Ammon's horn (tissue), 1 donor: Measurements from ENCODE around the gene LRP1B.

Source experiments
- DNase-seq: peaks from one replicate; pipeline ENCODE4 v3.0.0-alpha.2; 2016; ENCODE audit warnings: low spot score

Gene LRP1B

GRCh38 chr2:140246957-140247356 lies 1883.9 kb downstream of the LRP1B start:
- DNase-seq = no peak

- DNase-seq = no peak
Observed at GRCh38 chr2:140246058-140246457, 1884.8 kb downstream of the LRP1B start.

GRCh38 chr2:140242889-140243288 lies 1887.9 kb downstream of the LRP1B start:
- DNase-seq = no peak

- DNase-seq = no peak
Observed at GRCh38 chr2:140234116-140234515, 1896.7 kb downstream of the LRP1B start.

DNA sequence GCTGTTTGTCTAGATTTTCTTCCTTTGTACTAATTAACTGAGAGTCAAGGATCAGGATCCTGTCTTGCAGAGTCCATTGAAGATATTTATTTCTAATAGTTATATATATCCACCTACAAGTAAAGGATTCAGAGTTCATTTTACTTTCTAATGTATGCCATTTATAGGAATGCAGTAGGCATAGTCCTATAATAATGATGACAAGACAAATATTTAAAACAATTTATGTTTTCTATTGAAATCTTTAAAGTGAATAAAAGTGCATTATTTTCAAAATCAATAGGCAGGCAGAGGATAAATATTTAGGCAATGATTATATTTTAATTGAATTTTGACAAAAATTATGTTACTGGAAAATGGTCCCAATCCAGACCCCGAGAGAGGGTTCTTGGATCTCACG lies 1919.9 kb downstream of the LRP1B start:
- no peak for DNase-seq

DNA sequence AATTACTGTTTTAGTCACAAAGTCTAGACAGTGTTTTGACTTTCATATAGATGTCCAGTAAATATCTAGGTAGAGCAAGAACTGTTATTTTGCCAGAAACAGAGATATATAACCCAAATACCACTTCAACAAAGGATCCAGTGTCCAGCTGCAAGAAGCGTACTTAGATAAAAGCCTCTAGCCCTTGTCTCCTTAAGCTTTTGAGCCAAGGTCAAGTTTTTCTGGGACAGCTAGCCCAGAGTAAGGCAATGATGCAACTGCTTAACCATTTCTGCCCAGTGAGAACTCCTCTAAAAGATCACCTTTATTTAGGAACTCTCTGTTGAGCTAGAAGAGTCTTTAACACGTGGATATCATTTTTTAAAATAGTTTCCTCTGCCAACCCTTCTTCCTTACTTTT lies 1925.7 kb downstream of the LRP1B start:
- no peak for DNase-seq

DNA sequence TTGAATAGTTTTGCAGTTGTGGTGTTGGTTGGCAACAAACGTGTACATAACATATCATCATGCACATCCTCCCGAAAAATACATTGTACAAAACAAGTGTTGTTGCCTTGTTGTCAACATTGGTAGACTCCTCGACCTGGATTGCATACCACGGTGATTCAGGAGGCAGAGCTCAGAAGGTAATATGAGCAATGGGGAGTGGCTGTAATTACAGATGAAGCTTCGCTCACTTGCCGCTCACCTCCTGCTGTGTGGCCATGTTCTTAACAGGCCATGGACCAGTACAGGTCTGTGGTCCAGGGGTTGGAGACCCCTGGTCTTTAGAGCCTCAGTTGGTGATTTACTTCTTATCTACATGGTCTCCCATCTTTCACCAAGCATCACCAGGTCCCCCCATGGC lies 1927.5 kb downstream of the LRP1B start:
- no peak for DNase-seq

DNA sequence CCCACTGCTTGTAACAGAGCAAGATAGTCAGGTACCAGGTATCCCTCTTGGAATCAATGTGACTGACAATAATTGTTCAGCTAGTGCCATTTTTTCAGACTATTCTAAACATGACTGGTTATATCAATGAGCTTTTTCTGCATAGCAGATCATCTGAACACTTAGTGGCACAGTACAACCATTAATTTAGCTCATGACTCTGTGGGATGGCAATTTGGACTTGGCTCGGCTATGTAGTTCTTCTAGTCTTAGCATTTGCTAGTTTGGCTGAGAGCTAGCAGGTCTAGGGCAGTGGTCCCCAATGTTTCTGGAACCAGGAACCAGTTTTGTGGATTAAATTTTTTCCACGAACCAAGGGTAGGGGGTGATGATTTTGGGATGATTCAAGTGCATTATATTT lies 1929.2 kb downstream of the LRP1B start:
- no peak for DNase-seq

DNA sequence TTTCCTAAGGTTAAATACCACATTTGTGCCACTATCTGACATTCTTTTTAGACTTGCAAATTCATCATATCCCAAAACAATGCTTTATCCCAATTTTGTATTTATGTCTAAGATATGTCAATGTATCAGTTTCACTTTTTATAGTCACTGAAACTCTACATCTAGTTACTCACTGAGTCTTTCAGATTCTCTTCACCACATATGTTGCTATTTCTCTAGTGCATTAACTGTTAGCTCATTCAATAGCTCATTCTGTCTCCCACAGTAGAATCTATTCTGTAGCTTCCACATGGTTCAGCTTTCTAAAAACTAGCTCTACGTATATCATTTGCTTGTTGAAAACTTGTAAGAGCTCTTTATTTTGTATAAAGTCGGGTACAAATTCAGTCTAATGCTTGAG lies 1930.1 kb downstream of the LRP1B start:
- no peak for DNase-seq

- no peak for DNase-seq
Observed at GRCh38 chr2:140200307-140200706, 1930.5 kb downstream of the LRP1B start.

DNA sequence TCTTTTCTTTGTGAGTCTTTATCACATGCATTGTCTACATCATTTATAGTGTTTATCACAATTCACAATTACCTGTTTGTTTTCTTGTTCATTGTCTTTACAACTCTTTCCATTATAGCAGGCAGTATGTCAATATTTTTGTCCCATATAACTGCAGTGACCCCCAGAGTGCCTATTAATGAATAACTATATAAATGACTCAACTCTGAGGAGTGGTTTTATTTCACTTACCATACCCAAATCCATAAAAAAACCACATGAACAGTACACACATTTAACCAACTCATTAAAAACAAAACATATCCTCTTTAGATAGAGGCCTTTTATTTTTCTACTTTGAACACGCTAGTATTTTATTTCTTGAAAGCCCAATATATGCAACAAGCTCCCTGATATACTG lies 1931.5 kb downstream of the LRP1B start:
- no peak for DNase-seq

- no peak for DNase-seq
Observed at GRCh38 chr2:140187086-140187485, 1943.7 kb downstream of the LRP1B start.

DNA sequence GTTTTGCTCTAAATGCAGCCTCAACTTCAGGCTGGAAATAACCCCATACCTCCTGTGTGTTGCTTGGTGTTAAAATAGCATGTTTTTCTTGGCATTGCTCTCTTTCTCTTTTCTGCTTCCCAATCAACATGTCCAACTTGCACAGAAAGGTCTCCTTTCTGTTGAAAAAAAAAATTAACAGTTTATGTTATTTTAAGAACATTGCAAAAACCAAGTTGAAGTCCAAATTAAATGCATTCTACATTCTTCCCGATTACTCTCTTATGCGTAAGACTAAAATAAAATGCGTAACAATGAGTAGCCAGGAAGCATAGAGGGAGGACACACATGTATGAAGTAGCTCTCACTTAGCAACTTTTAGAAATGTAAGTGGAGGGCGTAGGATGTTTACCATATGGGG lies 1944.5 kb downstream of the LRP1B start:
- DNase-seq = no peak

- DNase-seq = no peak
Observed at GRCh38 chr2:140185076-140185475, 1945.7 kb downstream of the LRP1B start.

DNA sequence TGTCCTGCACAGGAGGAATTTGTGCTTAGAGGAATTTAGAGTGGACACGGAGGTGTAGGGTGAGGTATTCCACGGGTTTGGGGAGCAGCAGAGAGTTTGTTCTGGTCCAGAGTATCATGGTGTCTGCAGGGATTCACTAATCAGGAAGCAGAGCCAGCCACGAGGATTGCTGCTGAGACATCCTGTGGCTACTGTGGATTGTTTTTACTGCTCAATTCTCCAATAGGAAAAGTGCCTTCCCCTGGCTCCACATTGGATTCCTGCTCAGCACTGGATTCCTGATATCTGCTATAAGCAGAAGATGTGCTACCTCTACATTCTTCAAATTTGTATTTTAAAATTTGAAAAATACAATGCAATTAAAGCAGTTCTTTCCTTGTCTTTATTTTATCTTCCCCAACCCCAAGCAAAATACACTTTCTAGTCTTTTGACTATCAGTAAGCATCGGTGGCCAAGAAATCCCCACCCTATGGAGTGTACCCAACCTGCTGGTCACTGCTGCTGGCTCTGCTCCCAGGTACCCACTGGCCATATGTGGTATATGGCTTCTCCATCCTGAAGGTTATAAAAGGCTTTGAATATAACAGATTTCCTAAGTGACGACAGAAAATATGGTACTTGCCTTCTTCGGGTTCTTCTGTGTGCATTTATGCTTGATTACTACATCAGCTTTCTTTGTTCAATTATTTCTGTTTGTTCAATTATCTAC lies 1947.6 kb downstream of the LRP1B start:
- no peak for DNase-seq
